GM12875 (cell line): ENCODE data around the gene SH3D21.

ENCODE experiments used
- H3K4me3 ChIP-seq: one replicate; pipeline ENCODE4 v1.5.1; 2011; ENCODE audit warnings: low read depth, low read length, control low read depth
- CTCF ChIP-seq: IDR thresholded peaks from 2 replicates; pipeline ENCODE4 v1.5.1; 2011; ENCODE audit warnings: low read depth, mild to moderate bottlenecking, control low read depth, inconsistent platforms, low read length, moderate library complexity, borderline replicate concordance; ENCODE audit not compliant: insufficient read depth

The SH3D21 gene

DNA sequence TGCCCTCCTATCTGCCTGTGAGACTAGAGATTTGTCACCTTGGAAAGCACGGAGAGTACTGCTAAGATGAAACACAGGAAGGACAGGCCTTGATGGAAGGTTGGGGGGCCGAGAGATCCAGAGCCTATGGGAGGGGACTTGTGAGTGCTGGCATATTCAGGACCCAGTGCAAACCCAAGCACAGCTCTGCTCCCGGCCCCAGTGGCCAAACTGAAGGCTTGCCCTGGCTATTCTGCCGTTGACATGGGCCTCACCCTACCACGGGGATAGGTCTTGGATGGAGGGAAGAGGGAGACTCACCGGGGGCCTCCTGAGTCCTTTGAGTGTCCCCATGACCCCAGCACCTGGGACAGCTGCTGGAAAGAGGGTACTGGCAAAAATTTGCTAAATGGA, 21.9 kb downstream of the SH3D21 start:
- no peak for TF ChIP-seq CTCF
- H3K4me3 ChIP-seq, result no peak overlapping the region

GRCh38 chr1:36328713-36329112, 22.5 kb downstream of the SH3D21 start:
- no peak for TF ChIP-seq CTCF
- H3K4me3 ChIP-seq, result no peak overlapping the region

DNA sequence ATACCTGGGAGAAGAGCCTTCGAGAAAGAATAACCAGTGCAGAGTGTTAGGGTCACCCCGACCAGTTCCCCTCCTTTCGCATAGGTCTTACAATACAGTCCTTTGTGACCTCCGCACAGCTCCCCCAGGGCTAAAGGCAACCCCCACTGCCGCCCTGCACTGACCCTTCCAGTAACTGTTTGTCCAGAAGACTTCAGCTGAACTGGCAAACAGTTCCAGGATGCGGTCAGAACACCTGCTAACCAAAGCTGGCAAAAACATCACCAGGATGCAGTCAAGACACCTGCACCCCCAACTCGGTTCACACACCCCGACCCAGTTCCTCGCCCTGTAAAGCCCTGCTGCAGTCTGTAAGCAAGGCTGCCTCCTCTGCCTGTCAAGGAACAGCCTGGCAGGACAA, 23.6 kb downstream of the SH3D21 start:
- no peak for TF ChIP-seq CTCF
- no peak overlapping the region for H3K4me3 ChIP-seq

- no peak for TF ChIP-seq CTCF
- no peak overlapping the region for H3K4me3 ChIP-seq
These were observed 24.8 kb downstream of the SH3D21 start for GRCh38 chr1:36330940-36331339.

DNA sequence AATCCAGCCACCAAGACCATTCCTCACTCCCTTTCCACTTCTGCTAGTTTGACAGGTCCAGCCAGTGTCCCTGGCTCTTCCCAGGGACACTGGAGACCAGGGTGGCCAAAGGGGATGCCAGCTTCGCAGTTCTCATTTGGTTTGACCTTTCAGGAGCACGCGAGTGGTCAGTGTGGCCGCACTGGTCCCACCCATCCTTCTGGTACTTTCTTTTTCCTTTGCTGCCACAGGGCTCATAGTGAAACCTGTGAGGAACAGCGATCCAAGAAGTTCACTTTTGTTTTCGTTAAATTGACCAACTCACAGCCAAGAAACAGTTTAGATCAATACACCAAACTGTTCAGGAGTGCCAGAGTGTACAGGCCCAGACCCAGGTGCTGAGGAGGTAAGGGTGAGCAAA, 31.7 kb downstream of the SH3D21 start:
- no peak overlapping the region for H3K4me3 ChIP-seq
- no peak for TF ChIP-seq CTCF

GRCh38 chr1:36339215-36339614, 33.0 kb downstream of the SH3D21 start:
- no peak for TF ChIP-seq CTCF
- H3K4me3 ChIP-seq, result no peak overlapping the region

DNA sequence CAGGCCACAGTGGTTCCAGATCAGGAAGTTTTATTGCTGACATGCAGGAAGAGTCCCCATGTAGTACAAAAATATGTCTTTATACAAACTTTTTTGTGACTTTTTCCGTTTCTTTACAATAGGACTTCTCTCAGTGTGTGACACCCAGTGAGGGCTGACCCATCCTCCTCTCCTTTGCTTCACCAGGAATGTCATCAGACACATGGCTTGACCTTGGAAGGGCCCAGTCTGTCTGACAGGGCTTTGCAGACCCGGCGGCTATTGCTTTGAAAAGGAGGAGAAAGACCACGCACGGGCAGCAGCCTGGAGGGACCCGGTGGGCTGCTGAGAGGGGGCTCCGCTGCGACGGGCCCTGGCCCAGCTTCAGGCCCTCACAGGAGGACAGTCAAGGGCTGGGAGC, 33.4 kb downstream of the SH3D21 start:
- no peak for TF ChIP-seq CTCF
- no peak overlapping the region for H3K4me3 ChIP-seq
